IMR-90 (cell line): Measurements from ENCODE around the gene C11orf71. TPM values are rescaled to one million over a fixed set of nuclear protein-coding genes. Genes with fewer than 3 reads are reported as not detected.

Source experiments
- ATAC-seq: fragments of 200-7000 bp; cut with Tn5 transposase; 2 replicates; pipeline ENCODE4 v1.9.1; 2020; ENCODE audit warnings: low read depth, mild to moderate bottlenecking, moderate library complexity
- BruUV-seq: library from RNA; stranded (reverse); fragments of 400-500 nt; replicated peaks from 2 replicates; lab custom pipeline; 2021; lab: Mats Ljungman, UMichigan
- CTCF ChIA-PET: fragments of 300-600 bp; formaldehyde crosslinking; extraction: SDS; loops from one replicate; lab custom pipeline; 2021; ENCODE audit warnings: antibody characterized with exemption; lab: Yijun Ruan, JAX
- POLR2A ChIA-PET: fragments of 300-600 bp; sonication (Branson Sonifier 250); formaldehyde crosslinking; loops from one replicate; lab custom pipeline; 2022; ENCODE audit warnings: antibody characterized with exemption; ENCODE audit not compliant: unreplicated experiment; lab: Charles Lee
- DNase-seq: peaks from one replicate; pipeline ENCODE4 v3.0.0; 2013
- H2AFZ ChIP-seq: replicated peaks from 2 replicates; pipeline ENCODE3; 2013; ENCODE audit warnings: low read length, mild to moderate bottlenecking; ENCODE audit not compliant: poor library complexity
- H2AK5ac ChIP-seq: 2 replicates; pipeline ENCODE4 v1.6.1; 2013; ENCODE audit warnings: low read depth, low read length, inconsistent platforms
- H2AK9ac ChIP-seq: replicated peaks from 2 replicates; pipeline ENCODE3; 2013; ENCODE audit warnings: mild to moderate bottlenecking, low read depth, low read length, moderate library complexity; ENCODE audit not compliant: poor library complexity
- H2BK120ac ChIP-seq: 2 replicates; pipeline ENCODE4 v1.6.1; 2013; ENCODE audit warnings: low read depth, low read length, inconsistent platforms
- H2BK15ac ChIP-seq: 3 replicates; pipeline ENCODE4 v1.6.1; 2013; ENCODE audit warnings: low read depth, low read length, inconsistent platforms
- H2BK20ac ChIP-seq: 2 replicates; pipeline ENCODE4 v1.6.1; 2013; ENCODE audit warnings: low read depth, mild to moderate bottlenecking, inconsistent platforms, low read length, moderate library complexity
- H2BK5ac ChIP-seq: 2 replicates; pipeline ENCODE4 v1.6.1; 2013; ENCODE audit warnings: mild to moderate bottlenecking, low read depth, low read length, inconsistent platforms; ENCODE audit not compliant: poor library complexity, severe bottlenecking
- H3K14ac ChIP-seq: replicated peaks from 2 replicates; pipeline ENCODE4 v1.6.1; 2013; ENCODE audit warnings: low read depth, low read length, inconsistent platforms
- H3K18ac ChIP-seq: 2 replicates; pipeline ENCODE4 v1.6.1; 2013; ENCODE audit warnings: low read depth, low read length, control low read depth
- H3K23ac ChIP-seq: 2 replicates; pipeline ENCODE4 v1.6.1; 2013; ENCODE audit warnings: low read depth, low read length, inconsistent platforms
- H3K27ac ChIP-seq: 2 replicates; pipeline ENCODE4 v1.5.1; 2013; ENCODE audit warnings: mild to moderate bottlenecking, control low read depth, low read length; ENCODE audit not compliant: insufficient read depth
- H3K27me3 ChIP-seq: 2 replicates; pipeline ENCODE4 v1.6.1; 2013; ENCODE audit warnings: low read length; ENCODE audit not compliant: control insufficient read depth, insufficient read depth
- H3K36me3 ChIP-seq: 2 replicates; pipeline ENCODE4 v1.6.1; 2013; ENCODE audit warnings: low read length, mixed read lengths; ENCODE audit not compliant: control insufficient read depth, insufficient read depth
- H3K4ac ChIP-seq: 2 replicates; pipeline ENCODE4 v1.6.1; 2013; ENCODE audit warnings: low read depth, low read length, inconsistent platforms
- H3K4me1 ChIP-seq: 2 replicates; pipeline ENCODE4 v1.6.1; 2013; ENCODE audit warnings: low read length, mixed read lengths; ENCODE audit not compliant: control insufficient read depth, insufficient read depth
- H3K4me2 ChIP-seq: 2 replicates; pipeline ENCODE4 v1.6.1; 2013; ENCODE audit warnings: low read depth, mild to moderate bottlenecking, control low read depth, low read length, moderate library complexity
- H3K4me3 ChIP-seq: 2 replicates; pipeline ENCODE4 v1.5.1; 2013; ENCODE audit warnings: low read depth, mild to moderate bottlenecking, control low read depth, low read length, moderate library complexity; ENCODE audit not compliant: insufficient read depth
- H3K56ac ChIP-seq: 2 replicates; pipeline ENCODE4 v1.6.1; 2013; ENCODE audit warnings: low read length, inconsistent platforms; ENCODE audit not compliant: insufficient read depth; ENCODE audit errors: extremely low read depth
- H3K79me1 ChIP-seq, 2 experiments: 2 replicates each; pipeline ENCODE4 v1.6.1; 2013; ENCODE audit warnings: low read length in 2 of 2, inconsistent platforms in 1 of 2, low read depth in 1 of 2
- H3K9ac ChIP-seq: 2 replicates; pipeline ENCODE4 v1.6.1; 2013; ENCODE audit warnings: low read depth, low read length, control low read depth
- H3K9me1 ChIP-seq: 2 replicates; pipeline ENCODE4 v1.6.1; 2013; ENCODE audit warnings: low read length, inconsistent platforms; ENCODE audit not compliant: insufficient read depth
- H3K9me3 ChIP-seq: 2 replicates; pipeline ENCODE4 v1.6.1; 2013; ENCODE audit warnings: low read length; ENCODE audit not compliant: control insufficient read depth, insufficient read depth
- H4K20me1 ChIP-seq: 2 replicates; pipeline ENCODE4 v1.6.1; 2013; ENCODE audit warnings: low read length, inconsistent platforms; ENCODE audit not compliant: insufficient read depth
- H4K5ac ChIP-seq: 2 replicates; pipeline ENCODE4 v1.6.1; 2013; ENCODE audit warnings: mild to moderate bottlenecking, low read depth, low read length, control low read depth
- H4K8ac ChIP-seq, 2 experiments: 2 replicates each; pipeline ENCODE4 v1.6.1; 2013; ENCODE audit warnings: low read depth in 2 of 2, low read length in 2 of 2, control low read depth in 1 of 2, inconsistent platforms in 1 of 2
- H4K91ac ChIP-seq: 2 replicates; pipeline ENCODE4 v1.6.1; 2013; ENCODE audit warnings: low read depth, low read length, inconsistent platforms; ENCODE audit not compliant: insufficient read depth
- BHLHE40 ChIP-seq: fragments of 150-350 bp; IDR thresholded peaks from 2 replicates; pipeline ENCODE4 v1.6.1; 2016; ENCODE audit warnings: mild to moderate bottlenecking, low read depth, low read length
- FOS ChIP-seq: fragments of 150-350 bp; IDR thresholded peaks from 2 replicates; pipeline ENCODE4 v1.6.1; 2016; ENCODE audit warnings: low read depth, low read length
- MXI1 ChIP-seq: IDR thresholded peaks from 2 replicates; pipeline ENCODE4 v1.6.1; 2012; ENCODE audit warnings: low read depth, mild to moderate bottlenecking, low read length, moderate library complexity, borderline replicate concordance
- NFE2L2 ChIP-seq: fragments of 150-350 bp; IDR thresholded peaks from 2 replicates; pipeline ENCODE4 v1.6.1; 2016; ENCODE audit warnings: low read depth, mild to moderate bottlenecking, low read length
- POLR2A ChIP-seq: IDR thresholded peaks from 2 replicates; pipeline ENCODE4 v1.6.1; 2012; ENCODE audit warnings: mild to moderate bottlenecking, low read depth, low read length
- RAD21 ChIP-seq: IDR thresholded peaks from 2 replicates; pipeline ENCODE4 v1.6.1; 2012; ENCODE audit warnings: low read length, improper control_type of control experiment
- RCOR1 ChIP-seq: IDR thresholded peaks from 2 replicates; pipeline ENCODE4 v1.6.1; 2012; ENCODE audit warnings: mild to moderate bottlenecking, low read length, improper control_type of control experiment; ENCODE audit not compliant: insufficient replicate concordance
- SMC3 ChIP-seq: fragments of 150-350 bp; IDR thresholded peaks from 2 replicates; pipeline ENCODE4 v1.6.1; 2016; ENCODE audit warnings: low read depth, mild to moderate bottlenecking, antibody characterized with exemption, low read length, moderate library complexity
- WGBS, 2 experiments: methylation state at CpG; one replicate each; pipeline versions ENCODE4 v1.1.5 to v1.1.7; 2013; ENCODE audit warnings: missing lambda C conversion rate in 2 of 2; ENCODE audit not compliant: insufficient read length in 1 of 2; ENCODE audit errors: extremely low coverage in 2 of 2; 5-methylcytosine and 5-hydroxymethylcytosine counted together
- dilution Hi-C: fragments of 300-500 bp; cut with HindIII; formaldehyde crosslinking; loops from one replicate; pipeline ENCODE4 v1.14.3; 2018; ENCODE audit warnings: low sequenced_read_pairs; ENCODE audit not compliant: unreplicated experiment
- in situ Hi-C: fragments of 300-500 bp; cut with MboI; formaldehyde crosslinking; loops from 3 replicates; pipeline ENCODE4 v1.14.3; 2019; ENCODE audit warnings: low sequenced_read_pairs, inconsistent platforms, mixed read lengths
- intact Hi-C: fragments of 100-400 bp; cut with micrococcal nuclease; formaldehyde crosslinking; loops from 2 replicates; pipeline ENCODE4 v1.10.0; 2022
- polyA plus RNA-seq, 3 experiments: library from polyadenylated mRNA; depleted of rRNA; stranded (reverse); fragments of >200 nt; gene quantifications; 2 replicates each; pipeline ENCODE4 v1.2.3, GENCODE V29; 2012; ENCODE audit warnings: low replicate concordance in 1 of 3
- total RNA-seq: library from RNA; depleted of rRNA; stranded (reverse); fragments of >200 nt; gene quantifications from 2 replicates; pipeline ENCODE4 v1.2.3, GENCODE V29; 2012
- TF ChIP-seq, protein P1 (sequence below): fragments of 150-350 bp; IDR thresholded peaks from 2 replicates; pipeline ENCODE4 v1.6.1; 2017; ENCODE audit warnings: mild to moderate bottlenecking, antibody characterized with exemption, low read length, low read depth
- TF ChIP-seq, protein P2 (sequence below): fragments of 150-350 bp; IDR thresholded peaks from 2 replicates; pipeline ENCODE4 v1.6.1; 2016; ENCODE audit warnings: low read depth, mild to moderate bottlenecking, low read length, moderate library complexity, borderline replicate concordance

Gene C11orf71
- total and polyA plus RNA-seq, 2 of the 4 experiments (the other 2 are of a cell fraction) = 2.3 to 3.7 TPM

DNA sequence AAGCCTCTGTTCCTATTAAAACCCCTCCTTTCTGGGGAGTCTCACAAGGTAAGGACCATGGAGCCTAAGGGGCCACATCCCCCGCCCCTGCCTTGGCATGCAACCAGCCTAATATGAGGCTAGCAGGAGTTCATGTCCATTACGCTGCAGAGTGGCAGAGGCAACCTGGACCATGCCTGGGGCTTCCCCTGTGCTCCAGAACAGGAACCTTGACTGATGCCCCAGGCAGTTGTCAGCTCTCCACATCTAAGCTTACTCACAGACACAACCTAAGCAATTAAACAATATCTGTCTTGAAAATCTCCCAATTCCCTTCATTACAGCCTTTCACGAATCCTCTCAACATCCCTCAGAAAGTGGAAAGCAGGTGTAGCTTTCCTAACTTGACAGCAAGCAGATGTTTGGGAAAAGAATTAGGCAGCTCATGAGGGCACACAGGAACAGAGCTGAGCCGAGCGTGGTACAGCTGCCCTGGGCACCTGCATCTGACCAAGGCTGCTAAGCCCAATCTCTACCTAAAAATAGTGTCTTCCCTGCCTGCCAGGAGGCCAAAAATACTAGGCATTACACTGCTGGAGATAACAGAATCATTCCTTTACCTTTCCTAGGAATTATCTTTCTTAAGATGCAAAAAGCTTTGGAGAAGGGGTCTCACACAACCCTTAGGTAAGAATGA, 20.8 kb downstream of the C11orf71 start:
- H3K56ac ChIP-seq = no peak overlapping the region
- H3K27ac ChIP-seq = no peak overlapping the region
- no peak overlapping the region for H4K8ac ChIP-seq
- ChIA-PET POLR2A (no interaction called here), CTCF (interaction anchor here (1.2 to 1.3 kb wide), 2 partner anchors 12 to 16 kb away, joined by 3 to 7 read pairs; no protein-coding TSS in a partner anchor)
- H4K20me1 ChIP-seq = no peaks in the 10 kb centered on the region
- H2AK9ac ChIP-seq = no peak overlapping the region
- no peaks in the 10 kb centered on the region for H3K9me3 ChIP-seq
- H3K4me2 ChIP-seq = no peak overlapping the region
- H2AFZ ChIP-seq = no peak overlapping the region
- no peak overlapping the region for H4K91ac ChIP-seq
- no peaks in the 10 kb centered on the region for H3K79me1 ChIP-seq
- intact Hi-C loops = no loop called here
- H2BK120ac ChIP-seq = no peak overlapping the region
- ATAC-seq = no peak
- no CpG with 5 or more reads among the region's 5 CpGs for WGBS, 2 experiments
- dilution Hi-C loops = no loop called here
- no peak overlapping the region for H2BK5ac ChIP-seq
- no peak for TF ChIP-seq POLR2A
- no peak for TF ChIP-seq SMC3
- TF ChIP-seq RAD21 = no peak
- TF ChIP-seq BHLHE40 = no peak
- TF ChIP-seq, protein P1, sequence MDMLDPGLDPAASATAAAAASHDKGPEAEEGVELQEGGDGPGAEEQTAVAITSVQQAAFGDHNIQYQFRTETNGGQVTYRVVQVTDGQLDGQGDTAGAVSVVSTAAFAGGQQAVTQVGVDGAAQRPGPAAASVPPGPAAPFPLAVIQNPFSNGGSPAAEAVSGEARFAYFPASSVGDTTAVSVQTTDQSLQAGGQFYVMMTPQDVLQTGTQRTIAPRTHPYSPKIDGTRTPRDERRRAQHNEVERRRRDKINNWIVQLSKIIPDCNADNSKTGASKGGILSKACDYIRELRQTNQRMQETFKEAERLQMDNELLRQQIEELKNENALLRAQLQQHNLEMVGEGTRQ = no peak
- no peak for TF ChIP-seq FOS
- no peak for TF ChIP-seq MXI1
- no peak for TF ChIP-seq NFE2L2
- TF ChIP-seq RCOR1 = no peak
- TF ChIP-seq, protein P2, sequence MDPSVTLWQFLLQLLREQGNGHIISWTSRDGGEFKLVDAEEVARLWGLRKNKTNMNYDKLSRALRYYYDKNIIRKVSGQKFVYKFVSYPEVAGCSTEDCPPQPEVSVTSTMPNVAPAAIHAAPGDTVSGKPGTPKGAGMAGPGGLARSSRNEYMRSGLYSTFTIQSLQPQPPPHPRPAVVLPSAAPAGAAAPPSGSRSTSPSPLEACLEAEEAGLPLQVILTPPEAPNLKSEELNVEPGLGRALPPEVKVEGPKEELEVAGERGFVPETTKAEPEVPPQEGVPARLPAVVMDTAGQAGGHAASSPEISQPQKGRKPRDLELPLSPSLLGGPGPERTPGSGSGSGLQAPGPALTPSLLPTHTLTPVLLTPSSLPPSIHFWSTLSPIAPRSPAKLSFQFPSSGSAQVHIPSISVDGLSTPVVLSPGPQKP = no peak
- no peak overlapping the region for H2BK15ac ChIP-seq
- H3K4ac ChIP-seq = no peak overlapping the region
- H3K4me1 ChIP-seq = peaks cover 8% of the 10 kb centered on the region
- no peak for DNase-seq
- no TSS peak for BruUV-seq
- H2AK5ac ChIP-seq = no peak overlapping the region
- H3K23ac ChIP-seq = no peak overlapping the region
- no peak overlapping the region for H3K18ac ChIP-seq
- no peak overlapping the region for H2BK20ac ChIP-seq
- H4K5ac ChIP-seq = no peak overlapping the region
- no peaks in the 10 kb centered on the region for H3K27me3 ChIP-seq
- no peak overlapping the region for H3K9ac ChIP-seq
- in situ Hi-C loops = no loop called here
- no peak overlapping the region for H3K4me3 ChIP-seq
- no peak overlapping the region for H3K14ac ChIP-seq
- H3K36me3 ChIP-seq = no peaks in the 10 kb centered on the region
- H3K9me1 ChIP-seq = peaks cover 6% of the 10 kb centered on the region
